GM21529 (cell line): ENCODE results near the gene SSU72.
"Not testable (repeated sequence)": the region's sequence is repeated elsewhere in the genome, so short reads cannot be mapped to it uniquely, and the experiment has no call there.

Experiments
- ATAC-seq: cut with Tn5 transposase; IDR thresholded peaks from one replicate; pipeline ENCODE4 v1.9.1; 2021; ENCODE audit not compliant: unreplicated experiment

SSU72 gene

GRCh38 chr1:1561801-1562470, 12.7 kb downstream of the SSU72 start:
- no peak for ATAC-seq

GRCh38 chr1:1560178-1560577, 14.5 kb downstream of the SSU72 start:
- no peak for ATAC-seq

- ATAC-seq, result no peak
These were observed 15.6 kb downstream of the SSU72 start for GRCh38 chr1:1559066-1559465.

- no peak for ATAC-seq
These were observed 16.1 kb downstream of the SSU72 start for GRCh38 chr1:1558591-1558990.

- ATAC-seq, result not testable (repeated sequence)
These were observed 17.0 kb downstream of the SSU72 start for GRCh38 chr1:1557688-1558087.

GRCh38 chr1:1556961-1557360, 17.7 kb downstream of the SSU72 start:
- not testable (repeated sequence) for ATAC-seq

- ATAC-seq, result no peak
These were observed 18.2 kb downstream of the SSU72 start for GRCh38 chr1:1556505-1556904.

- no peak for ATAC-seq
These were observed 19.4 kb downstream of the SSU72 start for GRCh38 chr1:1554926-1555915.

- ATAC-seq, result no peak
These were observed 20.1 kb downstream of the SSU72 start for GRCh38 chr1:1554550-1554925.

GRCh38 chr1:1553821-1554494, 20.7 kb downstream of the SSU72 start:
- no peak for ATAC-seq

GRCh38 chr1:1552263-1552639, 22.4 kb downstream of the SSU72 start:
- ATAC-seq, result no peak

GRCh38 chr1:1551524-1552262, 23.0 kb downstream of the SSU72 start:
- ATAC-seq, result no peak

- ATAC-seq, result no peak
These were observed 23.9 kb downstream of the SSU72 start for GRCh38 chr1:1550591-1551432.

GRCh38 chr1:1550087-1550486, 24.6 kb downstream of the SSU72 start:
- ATAC-seq, result no peak

GRCh38 chr1:1548591-1548990, 26.1 kb downstream of the SSU72 start:
- ATAC-seq, result no peak

- ATAC-seq, result no peak
These were observed 27.2 kb downstream of the SSU72 start for GRCh38 chr1:1547476-1547875.

GRCh38 chr1:1547011-1547410, 27.7 kb downstream of the SSU72 start:
- no peak for ATAC-seq

- ATAC-seq, result no peak
These were observed 28.5 kb downstream of the SSU72 start for GRCh38 chr1:1545946-1546737.

GRCh38 chr1:1544544-1544943, 30.1 kb downstream of the SSU72 start:
- no peak for ATAC-seq
